ENCODE results near the gene GRHPR.

GRHPR gene

GRCh38 chr9:37383876-37384746 lies 38.4 kb upstream of the GRHPR start:
- in situ Hi-C loops (cut with HindIII; ENCODE audit: low sequenced_read_pairs) = no loop called here
- no peak overlapping the region for H3K4me3 ChIP-seq (ENCODE audit: low read depth, low read length)
- no peak for DNase-seq (ENCODE audit: low read depth, low spot score)
- TF ChIP-seq CTCF (IDR thresholded peaks at IDR 0.05; ENCODE audit: low read depth, low read length) = no peak

- DNase-seq (ENCODE audit: low read depth, low spot score) = no peak
- H3K4me3 ChIP-seq (ENCODE audit: low read depth, low read length) = no peak overlapping the region
- in situ Hi-C loops (cut with HindIII; ENCODE audit: low sequenced_read_pairs) = no loop called here
- TF ChIP-seq CTCF (IDR thresholded peaks at IDR 0.05; ENCODE audit: low read depth, low read length) = no peak
These were observed 37.2 kb upstream of the GRHPR start for GRCh38 chr9:37385286-37385685.

GRCh38 chr9:37386988-37387387 lies 35.5 kb upstream of the GRHPR start:
- no peak for DNase-seq (ENCODE audit: low read depth, low spot score)
- H3K4me3 ChIP-seq (ENCODE audit: low read depth, low read length) = no peak overlapping the region
- TF ChIP-seq CTCF (IDR thresholded peaks at IDR 0.05; ENCODE audit: low read depth, low read length) = no peak
- in situ Hi-C loops (cut with HindIII; ENCODE audit: low sequenced_read_pairs) = no loop called here

- peak; percentile 36 for TF ChIP-seq CTCF (IDR thresholded peaks at IDR 0.05; ENCODE audit: low read depth, low read length)
- in situ Hi-C loops (cut with HindIII; ENCODE audit: low sequenced_read_pairs) = no loop called here
- no peak for DNase-seq (ENCODE audit: low read depth, low spot score)
- H3K4me3 ChIP-seq (ENCODE audit: low read depth, low read length) = no peak overlapping the region
These were observed 31.7 kb upstream of the GRHPR start for GRCh38 chr9:37390759-37391158.

GRCh38 chr9:37392272-37392671 lies 30.2 kb upstream of the GRHPR start:
- TF ChIP-seq CTCF (IDR thresholded peaks at IDR 0.05; ENCODE audit: low read depth, low read length) = no peak
- DNase-seq (ENCODE audit: low read depth, low spot score) = no peak
- in situ Hi-C loops (cut with HindIII; ENCODE audit: low sequenced_read_pairs) = no loop called here
- no peak overlapping the region for H3K4me3 ChIP-seq (ENCODE audit: low read depth, low read length)

GRCh38 chr9:37395229-37395628 lies 27.3 kb upstream of the GRHPR start:
- no peak for TF ChIP-seq CTCF (IDR thresholded peaks at IDR 0.05; ENCODE audit: low read depth, low read length)
- no peak for DNase-seq (ENCODE audit: low read depth, low spot score)
- no peak overlapping the region for H3K4me3 ChIP-seq (ENCODE audit: low read depth, low read length)
- in situ Hi-C loops (cut with HindIII; ENCODE audit: low sequenced_read_pairs) = no loop called here

Data from astrocyte of the spinal cord (primary cell).